HepG2 (cell line): ENCODE data around the gene RIN3. TPM values are rescaled to one million over a fixed set of nuclear protein-coding genes. Genes with fewer than 3 reads are reported as not detected.

Source experiments
- ATAC-seq: fragments of 200-7000 bp; cut with Tn5 transposase; 3 replicates; pipeline ENCODE4 v1.9.1; 2020; ENCODE audit warnings: mild to moderate bottlenecking, moderate library complexity
- BruUV-seq: library from RNA; stranded (reverse); fragments of 400-500 nt; replicated peaks from 2 replicates; lab custom pipeline; 2021; lab: Mats Ljungman, UMichigan
- CTCF ChIA-PET: fragments of 300-600 bp; formaldehyde crosslinking; extraction: SDS; loops from one replicate; lab custom pipeline; 2021; ENCODE audit warnings: low total read pairs, inconsistent platforms, low intra/inter-chr PET ratio; lab: Yijun Ruan, JAX
- POLR2A ChIA-PET: fragments of 350-600 bp; sonication (Branson Sonifier 250); formaldehyde crosslinking; loops from one replicate; lab custom pipeline; 2020; ENCODE audit warnings: antibody characterized with exemption, inconsistent platforms; lab: Yijun Ruan, JAX
- DNase-seq: peaks from one replicate; pipeline ENCODE4 v3.0.0-alpha.2; 2015; ENCODE audit warnings: low spot score
- FAIRE-seq: peaks from 3 replicates; lab custom pipeline; 2011; peaks lifted over from hg19 to GRCh38; lab: Jason Lieb, UNC
- H2AFZ ChIP-seq: one replicate; pipeline ENCODE4 v1.6.1; 2011; ENCODE audit warnings: low read length, inconsistent platforms
- H3K27ac ChIP-seq: fragments of 300-600 bp; 3 replicates; pipeline ENCODE4 v1.8.0; 2011; ENCODE audit warnings: mixed run types, mild to moderate bottlenecking, mixed read lengths, low read length, inconsistent platforms; ENCODE audit not compliant: insufficient read depth; ENCODE audit errors: extremely low read length
- H3K27me3 ChIP-seq, 2 experiments: fragments of 200-600 bp in 1 of 2; 2 replicates in 1 of 2; 3 replicates in 1 of 2; pipeline versions ENCODE4 v1.6.0 to v1.8.0; 2011; ENCODE audit warnings: low read length in 2 of 2, mild to moderate bottlenecking in 2 of 2, moderate library complexity in 2 of 2, inconsistent platforms in 1 of 2; ENCODE audit not compliant: insufficient read depth in 2 of 2, control insufficient read depth in 1 of 2
- H3K36me3 ChIP-seq, 2 experiments: fragments of 200-600 bp in 1 of 2; replicated peaks in 1 of 2; 2 replicates in 1 of 2; 3 replicates in 1 of 2; pipeline versions ENCODE4 v1.5.1 to v1.8.0; 2011; ENCODE audit warnings: low read length in 2 of 2, inconsistent platforms in 1 of 2; ENCODE audit not compliant: insufficient read depth in 2 of 2, control insufficient read depth in 1 of 2
- H3K4me1 ChIP-seq: 2 replicates; pipeline ENCODE4 v1.5.1; 2012; ENCODE audit warnings: low read length, inconsistent platforms; ENCODE audit not compliant: insufficient read depth
- H3K4me2 ChIP-seq: 2 replicates; pipeline ENCODE4 v1.6.0; 2011; ENCODE audit warnings: low read depth, low read length, inconsistent platforms
- H3K4me3 ChIP-seq, 3 experiments: fragments of 200-600 bp in 1 of 3; sonication (generic), shearing (Covaris generic) in 1 of 3; replicated peaks in 1 of 3; 2 replicates each; pipeline ENCODE4 v1.5.1; 2011 to 2016; ENCODE audit warnings: low read length in 3 of 3, inconsistent platforms in 2 of 3, low read depth in 2 of 3, mild to moderate bottlenecking in 2 of 3, control low read depth in 1 of 3, mixed read lengths in 1 of 3; ENCODE audit not compliant: insufficient read depth in 1 of 3
- H3K79me2 ChIP-seq: one replicate; pipeline ENCODE4 v1.6.1; 2011; ENCODE audit warnings: low read length, inconsistent platforms; ENCODE audit not compliant: insufficient read depth
- H3K9ac ChIP-seq: 2 replicates; pipeline ENCODE4 v1.6.0; 2011; ENCODE audit warnings: mild to moderate bottlenecking, low read depth, low read length, inconsistent platforms; ENCODE audit not compliant: insufficient read depth
- H3K9me3 ChIP-seq: 2 replicates; pipeline ENCODE4 v1.5.1; 2012; ENCODE audit warnings: mild to moderate bottlenecking, low read length
- H4K20me1 ChIP-seq: 2 replicates; pipeline ENCODE4 v1.6.0; 2011; ENCODE audit warnings: inconsistent platforms, mild to moderate bottlenecking, low read length, moderate library complexity; ENCODE audit not compliant: insufficient read depth
- ASH2L ChIP-seq: fragments of 300-600, 200-600 bp; sonication (generic); IDR thresholded peaks from 2 replicates; pipeline ENCODE4 v1.7.0; 2017; ENCODE audit warnings: low read depth, mild to moderate bottlenecking, moderate library complexity, mixed read lengths, low read length; ENCODE audit not compliant: insufficient read length
- ATF4 ChIP-seq, 2 experiments: fragments of 450-650 bp in 1 of 2; sonication (generic) in 1 of 2; formaldehyde crosslinking; IDR thresholded peaks; 2 replicates each; pipeline versions ENCODE4 v1.5.0 to v1.8.0; 2020 to 2022; ENCODE audit warnings: mild to moderate bottlenecking in 1 of 2, missing genetic modification reagents in 1 of 2
- CREB3 ChIP-seq: sonication (generic); formaldehyde crosslinking; IDR thresholded peaks from 2 replicates; pipeline ENCODE4 v1.5.0; 2020; ENCODE audit warnings: missing genetic modification reagents
- HNF1B ChIP-seq: sonication (generic); formaldehyde crosslinking; IDR thresholded peaks from 2 replicates; pipeline ENCODE4 v1.5.1; 2020; ENCODE audit warnings: mild to moderate bottlenecking, moderate library complexity, missing genetic modification reagents
- PHF5A ChIP-seq: IDR thresholded peaks from one replicate; pipeline ENCODE4 v1.6.1; 2018; ENCODE audit warnings: low read depth, missing genetic modification reagents; ENCODE audit not compliant: unreplicated experiment
- SKIL ChIP-seq: sonication (generic); formaldehyde crosslinking; IDR thresholded peaks from 2 replicates; pipeline ENCODE4 v1.8.0; 2022; ENCODE audit warnings: missing genetic modification reagents, mild to moderate bottlenecking, moderate library complexity, borderline replicate concordance
- ZBTB38 ChIP-seq: sonication (generic); formaldehyde crosslinking; IDR thresholded peaks from 2 replicates; pipeline ENCODE4 v1.5.1; 2020; ENCODE audit warnings: mild to moderate bottlenecking, missing genetic modification reagents
- ZNF280B ChIP-seq: sonication (generic); formaldehyde crosslinking; IDR thresholded peaks from 2 replicates; pipeline ENCODE4 v1.5.0; 2020; ENCODE audit warnings: missing genetic modification reagents, mild to moderate bottlenecking, borderline replicate concordance
- ZNF431 ChIP-seq: sonication (generic); formaldehyde crosslinking; IDR thresholded peaks from 2 replicates; pipeline ENCODE4 v1.9.0; 2022; ENCODE audit warnings: missing genetic modification reagents, low read depth, mild to moderate bottlenecking, borderline replicate concordance
- ZNF841 ChIP-seq: sonication (generic); formaldehyde crosslinking; IDR thresholded peaks from 2 replicates; pipeline ENCODE4 v1.8.1; 2023; ENCODE audit warnings: missing genetic modification reagents, borderline replicate concordance
- ZNF878 ChIP-seq: sonication (generic); formaldehyde crosslinking; IDR thresholded peaks from 2 replicates; pipeline ENCODE4 v1.8.1; 2023; ENCODE audit warnings: mild to moderate bottlenecking, missing genetic modification reagents, moderate library complexity
- WGBS: methylation state at CpG from one replicate; pipeline ENCODE4 v1.1.6; 2017; ENCODE audit warnings: low lambda C conversion rate; 5-methylcytosine and 5-hydroxymethylcytosine counted together
- in situ Hi-C: cut with HindIII; loops from 2 replicates; pipeline ENCODE4 v1.10.0; 2017; ENCODE audit warnings: low pct_unique_long_range_greater_than_20kb; ENCODE audit not compliant: extremely low pct_ligation_motif_present
- intact Hi-C: fragments of 100-400 bp; cut with micrococcal nuclease; formaldehyde crosslinking; loops from one replicate; pipeline ENCODE4 v1.10.0; 2022; ENCODE audit not compliant: unreplicated experiment
- polyA plus RNA-seq, 8 experiments: library from polyadenylated mRNA; depleted of rRNA in 3 of 8; stranded (reverse) in 7 of 8; unstranded in 1 of 8; fragments of >200 nt; fragmentation: Illumina TruSeq in 4 of 8; extraction: Trizol in 4 of 8; gene quantifications; 2 replicates each; pipeline versions ENCODE4 v1.2.1 to v1.2.3, GENCODE V29; 2011 to 2016; ENCODE audit warnings: low read depth in 4 of 8, missing spikeins in 1 of 8, mixed read lengths in 1 of 8; ENCODE audit not compliant: insufficient read depth in 1 of 8
- total RNA-seq, 5 experiments: library from RNA; depleted of rRNA; stranded (reverse); fragments of >200 nt; fragmentation: Illumina TruSeq; extraction: Trizol; gene quantifications; 2 replicates each; pipeline ENCODE4 v1.2.3, GENCODE V29; 2016; ENCODE audit warnings: low read depth in 1 of 5

The RIN3 gene
- total and polyA plus RNA-seq, 2 of the 13 experiments (the other 11 are each of a cell fraction or from before 2014, with no cell fraction given), result 2.3 to 3.6 TPM

GRCh38 chr14:92647797-92648279, 134.3 kb downstream of the RIN3 start (continued):
- TF ChIP-seq HNF1B (no peak), CREB3 (CRISPR knock-in tag) (no peak)

- H3K4me1 ChIP-seq, result no peaks in the 10 kb centered on the region
- 96% methylated on average over 5 of the region's 7 CpGs for WGBS
- no TSS peak for BruUV-seq
- ATAC-seq (no peak), FAIRE-seq (no peak), DNase-seq (no peak)
- H3K4me2 ChIP-seq, result no peak overlapping the region
- CTCF ChIA-PET, result no interaction called here
- H3K27me3 ChIP-seq, result no peaks in the 10 kb centered on the region; a peak in 1 of 5 replicates
- H3K9me3 ChIP-seq, result no peaks in the 10 kb centered on the region
- TF ChIP-seq SKIL (CRISPR knock-in tag) (no peak), ZBTB38 (CRISPR knock-in tag) (no peak), ZNF878 (CRISPR knock-in tag) (no peak), ZNF280B (CRISPR knock-in tag) (no peak), ZNF841 (CRISPR knock-in tag) (no peak), ATF4 (CRISPR knock-in tag; IDR thresholded peaks at IDR 0.05) (no peak), PHF5A (no peak), ASH2L (no peak), ZNF431 (CRISPR knock-in tag) (no peak)
- no peaks in the 10 kb centered on the region for H4K20me1 ChIP-seq
- no peaks in the 10 kb centered on the region for H3K79me2 ChIP-seq
- H2AFZ ChIP-seq, result no peak overlapping the region
- intact Hi-C loops (no loop called here), in situ Hi-C loops (no loop called here)
- H3K4me3 ChIP-seq, result no peak overlapping the region
- H3K9ac ChIP-seq, result no peak overlapping the region
- POLR2A ChIA-PET, result no interaction called here
- H3K27ac ChIP-seq, result no peak overlapping the region
- peaks cover 1 to 7% of the 10 kb centered on the region in 2 experiments; a peak in 4 of 5 replicates for H3K36me3 ChIP-seq
These were observed 135.5 kb downstream of the RIN3 start for GRCh38 chr14:92649066-92649465.
